ENCODE measurements around the gene DUS1L.

DNA sequence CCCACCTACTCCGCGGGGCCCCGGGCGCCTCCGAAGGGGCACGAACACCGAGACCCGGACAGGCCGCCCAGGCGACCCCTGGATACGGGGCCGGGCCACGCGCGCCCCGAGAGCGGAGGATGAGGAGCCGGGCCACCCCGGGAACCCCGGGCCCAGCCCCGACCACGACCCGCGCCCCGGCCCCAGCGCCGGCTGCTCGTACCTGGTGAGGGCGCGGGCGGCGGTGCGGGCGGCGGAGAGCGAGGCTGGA is 32.2 kb upstream of the DUS1L start:
- TF ChIP-seq POLR2A (IDR thresholded peaks at IDR 0.05; ENCODE audit: low read depth, low read length) (no peak), POLR2AphosphoS5 (IDR thresholded peaks at IDR 0.05; ENCODE audit: low read depth, low read length) (no peak), SPI1 (IDR thresholded peaks at IDR 0.05; ENCODE audit: low read depth, low read length) (no peak), TAF1 (IDR thresholded peaks at IDR 0.05; ENCODE audit: low read depth, low read length) (no peak), PAX5 (IDR thresholded peaks at IDR 0.05; ENCODE audit: insufficient read depth, low read length, severe bottlenecking) (no peak), POU2F2 (IDR thresholded peaks at IDR 0.05; ENCODE audit: low read depth, low read length) (no peak)

All from GM12891 (cell line).